Heart left ventricle (tissue), 16 donors: Measurements from ENCODE around the gene ARHGAP31. TPM values are rescaled to one million over a fixed set of nuclear protein-coding genes. Genes with fewer than 3 reads are reported as not detected.

Experiments used
- ATAC-seq, 4 donors: fragments of 200-7000 bp; cut with Tn5 transposase; one replicate each; pipeline ENCODE4 v1.9.1; 2020 to 2022; ENCODE audit warnings: moderate library complexity in 4 of 4, mild to moderate bottlenecking in 3 of 4, moderate number of reproducible peaks in 1 of 4
- DNase-seq, 5 donors: peaks; one replicate each; pipeline ENCODE4 v3.0.0-alpha.2; 2020
- H3K27ac ChIP-seq, 12 donors: fragments of 200-600 bp; sonication (generic) in 4 of 12; one replicate each; pipeline versions ENCODE4 v1.5.0 to v1.8.0; 2016 to 2022; ENCODE audit warnings: mild to moderate bottlenecking in 2 of 12
- H3K27me3 ChIP-seq, 9 donors: fragments of 200-600 bp; sonication (generic) in 2 of 9; one replicate each; pipeline versions ENCODE4 v1.5.1 to v1.8.0; 2016 to 2022; ENCODE audit warnings: mild to moderate bottlenecking in 3 of 9
- H3K36me3 ChIP-seq, 9 donors: fragments of 200-600 bp; sonication (generic) in 2 of 9; one replicate each; pipeline versions ENCODE4 v1.5.0 to v1.8.0; 2018 to 2022; ENCODE audit warnings: mild to moderate bottlenecking in 2 of 9
- H3K4me1 ChIP-seq, 12 donors: fragments of 200-600 bp; sonication (generic) in 4 of 12; one replicate each; pipeline versions ENCODE4 v1.5.0 to v1.8.0; 2016 to 2022; ENCODE audit warnings: mild to moderate bottlenecking in 3 of 12
- H3K4me3 ChIP-seq, 12 donors: fragments of 200-600 bp; sonication (generic) in 4 of 12; one replicate each; pipeline versions ENCODE4 v1.5.0 to v1.8.0; 2017 to 2022; ENCODE audit warnings: mild to moderate bottlenecking in 9 of 12, moderate library complexity in 4 of 12
- H3K9me3 ChIP-seq, 12 donors: fragments of 200-600 bp; sonication (generic) in 4 of 12; one replicate each; pipeline versions ENCODE4 v1.5.0 to v1.8.0; 2016 to 2022; ENCODE audit warnings: mild to moderate bottlenecking in 1 of 12
- CTCF ChIP-seq, 12 donors: fragments of 200-600 bp; sonication (generic) in 4 of 12; IDR thresholded peaks; one replicate each; pipeline versions ENCODE4 v1.5.0 to v1.8.0; 2018 to 2022; ENCODE audit warnings: antibody characterized with exemption in 12 of 12, mild to moderate bottlenecking in 5 of 12
- POLR2A ChIP-seq, 2 donors: fragments of 450-650 bp; IDR thresholded peaks; one replicate each; pipeline ENCODE4 v1.6.1; 2017; ENCODE audit warnings: antibody characterized with exemption in 2 of 2, mild to moderate bottlenecking in 2 of 2, moderate library complexity in 2 of 2
- WGBS, 4 donors: extraction: QIAGEN DNeasy Blood & Tissue Kit in 2 of 4; methylation state at CpG; one replicate each; pipeline versions ENCODE4 v1.1.5 to v1.1.7; 2013 to 2018; 5-methylcytosine and 5-hydroxymethylcytosine counted together
- intact Hi-C, 10 donors: fragments of 100-400 bp; cut with DNase I; formaldehyde crosslinking; loops; one replicate each; pipeline versions ENCODE4 v1.11.1 to v1.14.2; 2022
- polyA plus RNA-seq, 2 donors: library from polyadenylated mRNA; stranded (reverse); fragments of 200-250 nt; gene quantifications; one replicate each; pipeline ENCODE4 v1.2.3, GENCODE V29; 2013
- total RNA-seq, 9 donors: library from RNA; depleted of rRNA in 2 of 9; stranded (reverse); fragments of >200 nt in 2 of 9; fragmentation: NEBNext Ultra II Directional in 3 of 9; extraction: Animal tissue kit (Norgen Biotek cat#: 25700) in 3 of 9; gene quantifications; one replicate each; pipeline versions ENCODE4 v1.1.0 to v1.2.4, GENCODE V29; 2016 to 2023
- donor health status: ischemic (EF 13 %, LVEDD 7.1; RV severe dilation, severe dysfunction).
- donor health status: healthy with polysubstance abuse.
- donor health status: DM: no; HTN: yes; CAD: no.
- donor health status: DM: no; HTN: no; CAD: no.
- donor health status: ischemic (EF 25% LVEDD 6.9; RV normal size, moderate dysfunction).
- donor health status: ischemic (EF 25% LVEDD 5.7; RV mildly dilated, moderate dysfunction).
- donor health status: healthy.
- donor health status: DM: yes; HTN: yes; CAD: no.
- donor health status: ischemic (EF 35%, LVEDD 5.7; RV mildly dilated, moderate dysfunction).
- donor health status: nonischemic (EF 11% LVEDD 7.7; RV severe dilation, severe dysfunction).
- donor health status: DM: yes; HTN: yes; CAD: no.
- donor health status: PGD.
- donor health status: ischemic (EF 29% LVEDD 5.4; RV normal size, mild dysfunction).
- donor health status: nonischemic (EF 23%, LVEDD 6.1; RV moderate dilation, normal function).

The ARHGAP31 gene
- total and polyA plus RNA-seq, 11 donors, result 10.4 to 79.1 (median 33.5) TPM

DNA sequence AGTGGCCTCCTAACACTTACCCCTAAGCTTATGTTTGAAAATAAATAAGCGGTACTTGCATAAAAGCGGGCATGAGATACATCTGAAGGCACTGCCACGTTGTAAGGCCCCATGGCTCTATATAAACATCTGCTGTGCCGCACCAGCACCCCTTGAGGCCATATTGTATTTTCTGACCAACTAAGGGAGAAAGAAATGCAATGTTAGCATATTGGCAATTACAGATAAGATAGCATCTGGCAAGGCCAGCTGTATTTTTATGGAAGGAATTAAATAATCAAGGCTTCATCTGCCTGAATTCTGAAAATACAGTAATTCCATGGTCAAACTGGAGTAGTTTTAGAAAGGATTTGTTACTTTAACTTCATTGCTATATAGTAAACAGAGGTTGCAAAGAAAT is 140.5 kb downstream of the ARHGAP31 start:
- no peaks in the 10 kb centered on the region for H3K27me3 ChIP-seq
- TF ChIP-seq CTCF (IDR thresholded peaks at IDR 0.05) (no peak), POLR2A (IDR thresholded peaks at IDR 0.05) (no peak)
- intact Hi-C loops, result no loop called here
- H3K9me3 ChIP-seq, result peaks cover 0 to 6% (median 0%) of the 10 kb centered on the region in 12 donors
- WGBS, 4 donors, result 97 to 100% (median 98%) methylated on average over 4 of the region's 4 CpGs
- ATAC-seq, result no peak
- no peak overlapping the region for H3K4me3 ChIP-seq
- DNase-seq, result no peak
- no peak overlapping the region for H3K27ac ChIP-seq
- H3K4me1 ChIP-seq, result peaks cover 0 to 13% (median 0%) of the 10 kb centered on the region in 12 donors
- peaks cover 3 to 97% (median 89%) of the 10 kb centered on the region in 9 donors for H3K36me3 ChIP-seq

DNA sequence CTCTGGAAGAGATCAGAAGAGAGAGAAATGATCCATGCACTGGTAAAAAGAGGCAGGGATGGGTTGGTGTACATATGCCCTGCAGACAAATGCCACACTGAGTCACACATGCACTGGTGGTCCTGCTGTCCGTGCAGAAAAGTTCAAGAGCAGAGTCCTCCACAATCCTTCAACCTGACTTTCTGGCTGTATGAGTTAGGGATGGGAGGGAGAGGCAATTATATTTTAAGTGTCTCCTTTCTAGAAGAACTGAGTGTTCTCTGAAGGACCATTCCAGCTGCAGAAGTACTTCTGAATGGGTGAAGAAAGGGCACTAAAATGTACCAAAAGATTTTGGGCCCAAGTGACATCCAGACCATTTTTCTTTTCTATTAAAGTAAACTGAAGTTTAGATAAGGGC is 142.8 kb downstream of the ARHGAP31 start:
- no peak overlapping the region for H3K27ac ChIP-seq
- H3K4me1 ChIP-seq, result peaks cover 0 to 13% (median 0%) of the 10 kb centered on the region in 12 donors
- DNase-seq, result no peak
- peaks cover 3 to 95% (median 83%) of the 10 kb centered on the region in 9 donors for H3K36me3 ChIP-seq
- no peak for ATAC-seq
- intact Hi-C loops, result no loop called here
- no peaks in the 10 kb centered on the region for H3K27me3 ChIP-seq
- H3K9me3 ChIP-seq, result peaks cover 0 to 6% (median 0%) of the 10 kb centered on the region in 12 donors
- 86 to 90% (median 88%) methylated on average over 1 of the region's 1 CpG for WGBS, 4 donors
- no peak for TF ChIP-seq POLR2A (IDR thresholded peaks at IDR 0.05)
- TF ChIP-seq CTCF (IDR thresholded peaks at IDR 0.05), result no peak
- H3K4me3 ChIP-seq, result no peak overlapping the region

GRCh38 chr3:119437691-119438258 is 143.6 kb downstream of the ARHGAP31 start:
- no peak for DNase-seq
- Histone ChIP-seq H3K27ac (no peak overlapping the region), H3K4me3 (no peak overlapping the region), H3K36me3 (peaks cover 3 to 95% (median 83%) of the 10 kb centered on the region in 9 donors), H3K27me3 (no peaks in the 10 kb centered on the region), H3K4me1 (peaks cover 0 to 12% (median 0%) of the 10 kb centered on the region in 12 donors), H3K9me3 (peaks cover 0 to 7% (median 0%) of the 10 kb centered on the region in 12 donors)
- WGBS, 4 donors, result 87 to 93% (median 91%) methylated on average over 6 of the region's 6 CpGs
- TF ChIP-seq CTCF (IDR thresholded peaks at IDR 0.05) (no peak), POLR2A (IDR thresholded peaks at IDR 0.05) (no peak)
- intact Hi-C loops, result no loop called here
- ATAC-seq, result no peak

GRCh38 chr3:119443179-119443578 is 149.0 kb downstream of the ARHGAP31 start:
- Histone ChIP-seq H3K27ac (no peak overlapping the region), H3K27me3 (no peaks in the 10 kb centered on the region), H3K9me3 (peaks cover 0 to 7% (median 0%) of the 10 kb centered on the region in 12 donors), H3K4me3 (no peak overlapping the region), H3K36me3 (peaks cover 0 to 92% (median 82%) of the 10 kb centered on the region in 9 donors), H3K4me1 (no peaks in the 10 kb centered on the region)
- no peak for TF ChIP-seq POLR2A (IDR thresholded peaks at IDR 0.05)
- TF ChIP-seq CTCF (IDR thresholded peaks at IDR 0.05), result no peak
- intact Hi-C loops, result no loop called here
- ATAC-seq, result no peak
- no peak for DNase-seq
